Coronary artery (tissue), 2 donors: ENCODE measurements around the gene BRINP3.

Experiments
- DNase-seq: peaks from one replicate; pipeline ENCODE4 v3.0.0-alpha.2; 2017; ENCODE audit warnings: low spot score
- H3K27ac ChIP-seq, 2 donors: fragments of 200-600 bp; sonication (generic); one replicate each; pipeline ENCODE4 v1.5.1; 2016 to 2019
- H3K4me3 ChIP-seq: fragments of 200-600 bp; sonication (generic); 2 replicates; pipeline ENCODE4 v1.5.1; 2016; ENCODE audit warnings: mild to moderate bottlenecking, moderate library complexity
- CTCF ChIP-seq: fragments of 200-600 bp; sonication (generic); IDR thresholded peaks from one replicate; pipeline ENCODE4 v1.5.1; 2019; ENCODE audit warnings: antibody characterized with exemption

BRINP3 gene

DNA sequence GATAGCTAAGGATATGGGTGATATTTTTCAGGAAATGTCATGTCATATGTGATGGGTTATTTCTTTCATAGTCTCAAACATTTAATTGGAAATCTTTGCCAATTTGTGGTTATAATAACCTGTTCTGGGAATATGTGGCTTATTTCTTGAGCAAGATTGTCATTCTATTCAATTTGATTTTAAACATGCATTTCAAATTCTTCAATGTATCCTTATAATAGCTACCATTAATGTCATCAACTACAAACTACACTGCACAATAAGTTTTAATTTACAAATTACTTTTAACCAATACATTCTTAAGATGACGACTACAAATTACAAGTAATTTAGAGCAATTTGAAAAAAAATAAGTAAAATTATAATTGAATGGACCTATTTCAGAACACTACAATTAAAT, 164.9 kb downstream of the BRINP3 start:
- Histone ChIP-seq H3K4me3 (no peak overlapping the region), H3K27ac (no peak overlapping the region)
- DNase-seq = no peak
- TF ChIP-seq CTCF = no peak

DNA sequence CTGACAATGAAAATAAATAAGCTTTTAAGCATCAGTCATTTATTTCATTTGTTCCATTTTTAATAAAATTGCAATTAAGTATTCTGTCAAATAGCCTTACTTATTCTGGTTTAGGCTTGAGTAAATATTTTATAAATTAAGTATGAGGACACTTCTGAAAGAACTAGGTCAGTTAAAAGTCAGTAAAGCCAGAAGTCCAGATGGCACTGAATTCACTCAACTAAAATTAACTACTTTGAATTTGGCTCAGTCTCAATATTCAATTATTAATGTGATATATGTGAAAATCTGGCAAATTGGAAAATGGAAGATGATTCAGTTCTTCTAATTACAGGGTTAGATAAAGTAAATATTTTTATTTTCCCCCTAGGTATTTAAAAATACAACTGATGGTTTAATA, 174.2 kb downstream of the BRINP3 start:
- DNase-seq = no peak
- Histone ChIP-seq H3K4me3 (no peak overlapping the region), H3K27ac (no peak overlapping the region)
- no peak for TF ChIP-seq CTCF

- no peak for TF ChIP-seq CTCF
- H3K4me3 ChIP-seq = no peak overlapping the region
- DNase-seq = no peak
- no peak overlapping the region for H3K27ac ChIP-seq
These were observed 181.2 kb downstream of the BRINP3 start for GRCh38 chr1:190296453-190296852.

GRCh38 chr1:190289897-190290296, 187.8 kb downstream of the BRINP3 start:
- no peak overlapping the region for H3K4me3 ChIP-seq
- no peak overlapping the region for H3K27ac ChIP-seq
- TF ChIP-seq CTCF = no peak
- DNase-seq = no peak

GRCh38 chr1:190286111-190286510, 191.6 kb downstream of the BRINP3 start:
- Histone ChIP-seq H3K27ac (no peak overlapping the region), H3K4me3 (no peak overlapping the region)
- no peak for DNase-seq
- no peak for TF ChIP-seq CTCF

- Histone ChIP-seq H3K4me3 (no peak overlapping the region), H3K27ac (no peak overlapping the region)
- DNase-seq = no peak
- no peak for TF ChIP-seq CTCF
These were observed 200.6 kb downstream of the BRINP3 start for GRCh38 chr1:190277107-190277506.

DNA sequence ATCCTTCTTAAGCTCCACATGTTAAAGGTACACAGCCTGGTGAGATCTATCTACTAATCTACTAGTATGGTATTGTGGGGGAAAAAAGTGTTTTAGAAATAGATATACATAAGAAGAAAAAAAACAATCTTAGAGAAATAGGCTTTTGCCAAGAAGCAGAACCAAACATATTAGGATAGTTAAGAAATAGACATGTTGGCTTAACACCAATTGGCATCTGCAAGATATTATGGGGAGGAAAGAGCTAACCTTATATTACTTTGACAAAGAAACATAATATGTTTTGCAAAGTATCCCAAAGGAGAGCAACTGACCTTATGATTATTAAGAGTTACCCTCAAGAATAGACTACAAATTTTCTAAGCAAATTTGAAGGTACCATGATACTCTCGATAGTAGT, 202.9 kb downstream of the BRINP3 start:
- Histone ChIP-seq H3K4me3 (no peak overlapping the region), H3K27ac (no peak overlapping the region)
- no peak for TF ChIP-seq CTCF
- no peak for DNase-seq
